Measurements from ENCODE around the gene DENND2A.

The DENND2A gene

GRCh38 chr7:140495514-140496097, 145.0 kb downstream of the DENND2A start:
- DNase-seq = no peak

DNA sequence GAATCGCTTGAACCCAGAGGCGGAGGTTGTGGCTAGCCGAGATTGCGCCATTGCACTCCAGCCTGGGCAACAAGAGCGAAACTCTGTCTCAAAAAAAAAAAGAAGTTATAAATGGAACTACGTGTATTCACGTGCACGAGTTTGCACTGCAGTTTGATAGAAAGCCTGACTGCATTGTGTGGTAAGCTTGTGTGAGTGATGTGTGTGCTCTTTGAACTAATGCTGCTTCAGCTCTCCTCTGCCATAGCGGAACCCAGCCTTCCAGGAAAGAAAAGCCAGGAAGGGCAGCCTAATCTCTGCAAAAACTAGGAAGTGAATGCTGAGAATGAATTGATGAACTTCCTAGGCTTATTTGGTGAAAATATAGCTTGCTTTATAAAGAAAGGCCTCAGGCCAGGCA, 145.7 kb downstream of the DENND2A start:
- DNase-seq = no peak

DNA sequence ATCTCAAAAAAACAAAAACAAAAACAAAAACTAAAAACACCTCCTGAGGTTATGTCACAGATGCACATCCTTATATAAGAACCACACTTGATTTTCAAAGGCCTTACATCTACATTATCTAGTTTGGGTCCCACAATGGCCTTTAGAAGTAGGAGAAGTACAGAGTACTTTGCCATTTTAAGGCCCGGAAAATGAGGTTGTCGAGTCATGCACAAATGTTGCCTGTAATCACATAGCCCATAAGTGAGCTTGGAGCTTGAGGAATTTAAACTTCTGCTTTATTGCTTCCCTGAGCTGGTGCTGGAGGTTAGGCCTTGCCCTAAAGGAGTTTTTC, 151.6 kb downstream of the DENND2A start:
- DNase-seq = no peak

DNA sequence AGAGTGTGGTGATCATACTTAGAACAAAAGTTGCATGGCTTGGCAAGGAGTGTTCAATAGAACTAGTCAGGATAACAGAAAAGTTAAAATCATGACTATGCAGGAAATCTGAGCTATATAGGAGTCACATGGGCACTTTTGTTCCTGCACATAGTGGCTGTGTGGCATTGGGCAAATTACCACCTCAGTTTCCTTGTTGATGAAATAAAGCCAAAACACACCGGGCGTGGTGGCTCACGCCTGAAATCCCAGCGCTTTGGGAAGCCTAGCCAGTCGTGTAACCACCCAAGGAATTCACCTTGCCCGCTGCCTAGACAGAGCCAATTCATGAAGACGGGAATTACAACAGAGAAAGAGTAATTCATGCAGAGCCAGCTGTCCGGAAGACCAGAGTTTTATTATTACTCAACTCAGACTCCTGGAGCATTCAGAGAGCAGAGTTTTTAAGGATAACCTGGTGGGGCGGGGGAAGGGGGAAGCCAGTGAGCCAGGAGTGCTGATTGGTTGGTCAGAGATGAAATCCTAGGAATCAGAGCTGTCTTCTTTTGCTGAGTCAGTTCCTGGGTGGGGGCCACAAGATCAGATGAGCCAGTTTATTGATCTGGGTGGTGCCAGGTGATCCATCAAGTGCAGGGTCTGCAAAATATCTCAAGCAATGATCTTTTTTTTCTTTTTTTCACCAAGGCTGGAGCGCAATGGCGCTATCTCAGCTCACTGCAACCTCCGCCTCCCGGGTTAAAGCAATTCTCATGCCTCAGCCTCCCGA, 154.9 kb downstream of the DENND2A start:
- DNase-seq = no peak

GRCh38 chr7:140484951-140485499, 155.6 kb downstream of the DENND2A start:
- no peak for DNase-seq

DNA sequence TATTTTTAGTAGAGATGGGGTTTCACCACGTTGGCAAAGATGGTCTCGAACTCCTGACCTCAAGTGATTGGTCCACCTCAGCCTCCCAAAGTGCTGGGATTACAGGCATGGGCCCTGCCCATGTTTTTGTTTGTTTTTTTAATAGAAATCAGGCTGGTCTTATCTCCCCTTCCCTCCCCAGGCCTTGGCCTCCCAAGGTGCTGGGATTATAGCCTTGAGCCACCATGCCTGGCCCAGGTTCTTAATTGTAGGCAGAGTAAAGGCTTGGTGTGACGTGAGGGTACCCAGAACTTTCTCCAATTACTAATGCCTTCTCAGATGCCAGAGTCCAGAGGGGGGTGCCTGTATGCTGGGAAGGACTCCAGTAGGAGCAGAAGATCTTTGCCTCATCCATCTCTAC, 156.1 kb downstream of the DENND2A start:
- DNase-seq = no peak

- no peak for DNase-seq
Observed at GRCh38 chr7:140479739-140480084, 160.9 kb downstream of the DENND2A start.

- DNase-seq = peak; percentile 71 to 92
Observed at GRCh38 chr7:140479062-140479738, 161.4 kb downstream of the DENND2A start, which contains the start of gene MKRN1. MKRN1 (minus strand) TSS chr7:140479505; CDS start chr7:140479344, 161 bp downstream.

DNA sequence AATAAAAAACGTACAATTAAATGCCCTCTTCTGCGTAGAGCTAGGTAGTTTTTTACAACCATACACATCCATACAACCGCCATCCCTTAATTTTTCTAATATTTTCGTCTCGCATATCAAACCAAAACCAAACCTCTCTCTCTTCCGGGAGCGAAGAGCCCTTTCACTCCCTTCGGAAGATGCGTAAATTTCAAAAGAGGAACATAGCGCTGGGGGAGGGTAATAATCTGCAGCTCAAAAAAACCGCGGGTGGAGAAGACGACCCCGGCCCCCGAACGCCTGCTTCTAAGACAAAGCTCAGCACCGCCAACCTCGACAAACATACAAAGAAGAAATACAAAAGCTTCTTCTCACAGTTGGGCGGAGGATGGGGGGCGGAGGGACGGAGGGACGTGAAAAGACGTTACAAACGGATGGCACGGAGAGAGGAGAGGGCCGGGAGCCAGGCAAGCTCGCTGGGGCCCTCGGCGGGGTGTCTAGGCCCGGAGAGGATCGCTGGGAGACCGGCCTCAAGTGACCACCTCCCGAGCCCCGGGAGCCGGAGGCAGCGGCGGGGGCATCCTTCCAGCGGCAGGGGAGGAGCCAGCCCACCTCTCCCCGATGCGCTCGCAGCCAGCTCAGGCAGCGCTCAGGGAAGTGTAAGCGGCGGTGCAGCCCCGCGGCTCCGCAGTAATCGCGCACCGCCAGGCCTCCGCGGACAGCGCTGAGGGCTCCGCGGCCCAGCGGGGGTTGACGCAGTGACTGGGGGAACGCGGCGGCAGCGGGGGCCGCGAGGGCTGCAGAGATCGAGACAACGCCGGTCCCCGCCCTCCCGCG, 162.2 kb downstream of the DENND2A start:
- DNase-seq = peak in 1 of 2 experiments; percentile 23

DNA sequence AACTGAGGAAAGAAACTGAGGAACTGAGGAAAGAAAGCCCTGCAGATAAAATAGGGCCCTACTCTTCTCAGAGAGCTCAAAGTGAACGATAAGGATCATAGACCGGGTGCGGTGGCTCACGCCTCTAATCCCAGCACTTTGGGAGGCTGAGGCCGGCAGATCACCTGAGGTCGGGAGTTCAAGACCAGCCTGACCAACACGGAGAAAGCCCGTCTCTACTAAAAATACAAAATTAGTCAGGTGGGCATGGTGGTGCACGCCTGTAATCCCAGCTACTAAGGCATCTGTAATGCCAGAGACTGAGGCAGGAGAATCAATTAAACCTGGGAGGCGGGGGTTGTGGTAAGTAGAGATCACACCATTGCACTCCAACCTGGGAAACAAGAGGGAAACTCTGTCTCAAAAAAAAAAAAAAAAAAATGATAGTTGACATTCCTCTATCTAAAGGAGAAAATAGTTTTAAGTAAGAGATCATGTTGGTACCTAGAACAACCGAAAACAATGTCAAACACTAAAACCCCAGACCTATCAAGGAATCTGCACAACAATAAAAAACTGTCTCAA, 163.8 kb downstream of the DENND2A start:
- DNase-seq = no peak

GRCh38 chr7:140475747-140476333, 164.8 kb downstream of the DENND2A start:
- DNase-seq = peak; percentile 43 to 53
